ENCODE data around the gene MAMDC4.
"Not testable (repeated sequence)": the region's sequence is repeated elsewhere in the genome, so short reads cannot be mapped to it uniquely, and the experiment has no call there.

The MAMDC4 gene

GRCh38 chr9:136839229-136840139 lies 12.7 kb upstream of the MAMDC4 start:
- no peak for DNase-seq

GRCh38 chr9:136840140-136840876 lies 11.8 kb upstream of the MAMDC4 start:
- DNase-seq: no peak

GRCh38 chr9:136840877-136841645 lies 11.1 kb upstream of the MAMDC4 start:
- DNase-seq: peak; percentile 85

GRCh38 chr9:136841646-136842379 lies 10.3 kb upstream of the MAMDC4 start:
- DNase-seq: peak; percentile 74

GRCh38 chr9:136842380-136842948 lies 9.7 kb upstream of the MAMDC4 start, which contains the start of gene AJM1:
AJM1 (plus strand) TSS chr9:136842478; CDS start chr9:136844415, 1,937 bp downstream.
- not testable (repeated sequence) for DNase-seq

GRCh38 chr9:136843159-136843800 lies 8.9 kb upstream of the MAMDC4 start:
- not testable (repeated sequence) for DNase-seq

GRCh38 chr9:136843801-136844740 lies 8.1 kb upstream of the MAMDC4 start:
- DNase-seq: not testable (repeated sequence)

GRCh38 chr9:136844761-136845464 lies 7.2 kb upstream of the MAMDC4 start:
- DNase-seq: no peak

GRCh38 chr9:136845465-136846260 lies 6.5 kb upstream of the MAMDC4 start:
- no peak for DNase-seq

GRCh38 chr9:136846376-136847087 lies 5.6 kb upstream of the MAMDC4 start:
- DNase-seq: no peak

- no peak for DNase-seq
Observed at GRCh38 chr9:136847088-136847825, 4.9 kb upstream of the MAMDC4 start.

GRCh38 chr9:136847826-136848392 lies 4.2 kb upstream of the MAMDC4 start:
- no peak for DNase-seq

- DNase-seq: no peak
Observed at GRCh38 chr9:136848393-136849037, 3.6 kb upstream of the MAMDC4 start.

- DNase-seq: peak; percentile 94
Observed at GRCh38 chr9:136849038-136849959, 2.8 kb upstream of the MAMDC4 start, which contains the start of gene PHPT1. PHPT1 (plus strand) TSS chr9:136849409; CDS start chr9:136849431, 22 bp downstream.
